ENCODE results near the gene GPATCH11.

GRCh38 chr2:37125416-37125815 is 41.1 kb downstream of the GPATCH11 start:
- TF ChIP-seq TAF1 (IDR thresholded peaks at IDR 0.05; ENCODE audit: low read depth) (no peak), REST (IDR thresholded peaks at IDR 0.05; ENCODE audit: low read depth) (no peak), EP300 (IDR thresholded peaks at IDR 0.05; ENCODE audit: borderline replicate concordance) (no peak), NFIC (IDR thresholded peaks at IDR 0.05) (no peak)
